Parathyroid adenoma (tissue), 2 donors: ENCODE results near the gene WWOX.

ENCODE experiments used
- H2AFZ ChIP-seq: fragments of 300-600 bp; sonication (generic); one replicate; pipeline ENCODE4 v1.7.0; 2017; ENCODE audit warnings: antibody characterized with exemption, mild to moderate bottlenecking
- H3K27ac ChIP-seq: fragments of 300-600 bp; sonication (generic); one replicate; pipeline ENCODE4 v1.7.0; 2017
- H3K27me3 ChIP-seq: fragments of 300-600 bp; sonication (generic); one replicate; pipeline ENCODE4 v1.7.0; 2017; ENCODE audit warnings: low read length; ENCODE audit not compliant: control insufficient read depth, insufficient read depth
- H3K36me3 ChIP-seq: fragments of 300-600 bp; sonication (generic); one replicate; pipeline ENCODE4 v1.7.0; 2017; ENCODE audit warnings: low read length; ENCODE audit not compliant: control insufficient read depth, insufficient read depth
- H3K4me1 ChIP-seq: fragments of 300-600 bp; sonication (generic); one replicate; pipeline ENCODE4 v1.7.0; 2017; ENCODE audit warnings: control low read depth
- H3K4me2 ChIP-seq: fragments of 300-600 bp; sonication (generic); one replicate; pipeline ENCODE4 v1.7.0; 2017; ENCODE audit warnings: low read length
- H3K4me3 ChIP-seq: fragments of 300-600 bp; sonication (generic); one replicate; pipeline ENCODE4 v1.7.0; 2017; ENCODE audit warnings: low read depth, low read length
- H3K79me2 ChIP-seq: fragments of 300-600 bp; sonication (generic); one replicate; pipeline ENCODE4 v1.7.0; 2017; ENCODE audit warnings: control low read depth
- H3K9ac ChIP-seq: fragments of 300-600 bp; sonication (generic); one replicate; pipeline ENCODE4 v1.7.0; 2017; ENCODE audit warnings: mild to moderate bottlenecking
- H3K9me3 ChIP-seq: fragments of 300-600 bp; sonication (generic); one replicate; pipeline ENCODE4 v1.7.0; 2017; ENCODE audit warnings: low read length; ENCODE audit not compliant: control insufficient read depth
- CTCF ChIP-seq: fragments of 300-600 bp; sonication (generic); IDR thresholded peaks from one replicate; pipeline ENCODE4 v1.7.0; 2017; ENCODE audit warnings: antibody characterized with exemption, mild to moderate bottlenecking
- donor health status: primary hyperparathyroidism.

The WWOX gene

GRCh38 chr16:78778101-78779004 is 678.9 kb downstream of the WWOX start:
- Histone ChIP-seq H3K4me1 (no peaks in the 10 kb centered on the region), H3K27ac (no peak overlapping the region), H3K4me2 (no peak overlapping the region), H3K9ac (no peak overlapping the region), H3K9me3 (no peaks in the 10 kb centered on the region), H3K79me2 (peaks cover 3% of the 10 kb centered on the region), H3K27me3 (no peaks in the 10 kb centered on the region), H3K4me3 (no peak overlapping the region), H3K36me3 (no peaks in the 10 kb centered on the region), H2AFZ (no peak overlapping the region)
- TF ChIP-seq CTCF: no peak

- no peak for TF ChIP-seq CTCF
- Histone ChIP-seq H3K9ac (no peak overlapping the region), H2AFZ (no peak overlapping the region), H3K4me3 (no peak overlapping the region), H3K79me2 (no peaks in the 10 kb centered on the region), H3K36me3 (no peaks in the 10 kb centered on the region), H3K4me1 (no peaks in the 10 kb centered on the region), H3K9me3 (no peaks in the 10 kb centered on the region), H3K27me3 (no peaks in the 10 kb centered on the region), H3K4me2 (no peak overlapping the region), H3K27ac (no peak overlapping the region)
These were observed 681.4 kb downstream of the WWOX start for GRCh38 chr16:78780808-78781207.

GRCh38 chr16:78782572-78782971 is 683.1 kb downstream of the WWOX start:
- Histone ChIP-seq H3K36me3 (no peaks in the 10 kb centered on the region), H3K27ac (no peak overlapping the region), H3K79me2 (no peaks in the 10 kb centered on the region), H3K4me2 (no peak overlapping the region), H3K9ac (no peak overlapping the region), H3K4me1 (no peaks in the 10 kb centered on the region), H3K4me3 (no peak overlapping the region), H3K9me3 (no peaks in the 10 kb centered on the region), H3K27me3 (no peaks in the 10 kb centered on the region), H2AFZ (no peak overlapping the region)
- no peak for TF ChIP-seq CTCF

- H3K27ac ChIP-seq: no peak overlapping the region
- H3K9ac ChIP-seq: no peak overlapping the region
- peaks cover under 1% of the 10 kb centered on the region for H3K4me1 ChIP-seq
- no peaks in the 10 kb centered on the region for H3K36me3 ChIP-seq
- H3K27me3 ChIP-seq: no peaks in the 10 kb centered on the region
- no peak overlapping the region for H3K4me3 ChIP-seq
- H3K9me3 ChIP-seq: no peaks in the 10 kb centered on the region
- TF ChIP-seq CTCF: no peak
- H3K4me2 ChIP-seq: no peak overlapping the region
- no peak overlapping the region for H2AFZ ChIP-seq
- H3K79me2 ChIP-seq: no peaks in the 10 kb centered on the region
These were observed 684.2 kb downstream of the WWOX start for GRCh38 chr16:78783570-78784079.

GRCh38 chr16:78784771-78785170 is 685.3 kb downstream of the WWOX start:
- H3K4me1 ChIP-seq: peaks cover 7% of the 10 kb centered on the region
- no peak overlapping the region for H2AFZ ChIP-seq
- no peak overlapping the region for H3K4me2 ChIP-seq

More at GRCh38 chr16:78784771-78785170, 685.3 kb downstream of the WWOX start:
- TF ChIP-seq CTCF: no peak
- Histone ChIP-seq H3K27ac (no peak overlapping the region), H3K4me3 (no peak overlapping the region), H3K9me3 (no peaks in the 10 kb centered on the region), H3K9ac (no peak overlapping the region), H3K27me3 (no peaks in the 10 kb centered on the region), H3K36me3 (no peaks in the 10 kb centered on the region), H3K79me2 (no peaks in the 10 kb centered on the region)
